AG08396 (cell line): ENCODE results near the gene MICU2.

Experiments used
- DNase-seq: peaks from one replicate; pipeline ENCODE4 v3.0.0; 2012; ENCODE audit warnings: low spot score, mixed read lengths

The MICU2 gene

GRCh38 chr13:21544515-21544914, 59.5 kb downstream of the MICU2 start:
- DNase-seq = no peak

- no peak for DNase-seq
These were observed 61.4 kb downstream of the MICU2 start for GRCh38 chr13:21542563-21542962.

GRCh38 chr13:21541980-21542379, 62.0 kb downstream of the MICU2 start:
- DNase-seq = no peak

GRCh38 chr13:21541271-21541670, 62.7 kb downstream of the MICU2 start:
- no peak for DNase-seq

GRCh38 chr13:21539687-21540086, 64.3 kb downstream of the MICU2 start:
- no peak for DNase-seq

GRCh38 chr13:21538753-21539152, 65.2 kb downstream of the MICU2 start:
- DNase-seq = no peak

GRCh38 chr13:21538280-21538679, 65.7 kb downstream of the MICU2 start:
- no peak for DNase-seq

- no peak for DNase-seq
These were observed 66.9 kb downstream of the MICU2 start for GRCh38 chr13:21537105-21537504.

- no peak for DNase-seq
These were observed 69.2 kb downstream of the MICU2 start for GRCh38 chr13:21534760-21535159.

GRCh38 chr13:21531455-21531854, 72.5 kb downstream of the MICU2 start:
- DNase-seq = no peak

- DNase-seq = no peak
These were observed 73.3 kb downstream of the MICU2 start for GRCh38 chr13:21530656-21531055.

GRCh38 chr13:21529146-21529893, 74.7 kb downstream of the MICU2 start:
- DNase-seq = no peak

GRCh38 chr13:21528616-21529015, 75.4 kb downstream of the MICU2 start:
- DNase-seq = peak; percentile 63

GRCh38 chr13:21526707-21527540, 77.0 kb downstream of the MICU2 start:
- DNase-seq = no peak

- no peak for DNase-seq
These were observed 81.1 kb downstream of the MICU2 start for GRCh38 chr13:21522847-21523246.

- no peak for DNase-seq
These were observed 81.8 kb downstream of the MICU2 start for GRCh38 chr13:21522130-21522529.

- no peak for DNase-seq
These were observed 85.3 kb downstream of the MICU2 start for GRCh38 chr13:21518617-21519144.

- no peak for DNase-seq
These were observed 86.4 kb downstream of the MICU2 start for GRCh38 chr13:21517576-21517975.

GRCh38 chr13:21516805-21517204, 87.2 kb downstream of the MICU2 start:
- DNase-seq = no peak

GRCh38 chr13:21511849-21512248, 92.1 kb downstream of the MICU2 start:
- no peak for DNase-seq

- DNase-seq = no peak
These were observed 99.6 kb downstream of the MICU2 start for GRCh38 chr13:21504379-21504778.

GRCh38 chr13:21501686-21502085, 102.3 kb downstream of the MICU2 start:
- DNase-seq = no peak

GRCh38 chr13:21486322-21486721, 117.6 kb downstream of the MICU2 start:
- DNase-seq = no peak
